GM18873 (cell line): Measurements from ENCODE around the gene DNASE1L1.
"Not testable (repeated sequence)": the region's sequence is repeated elsewhere in the genome, so short reads cannot be mapped to it uniquely, and the experiment has no call there.

Experiments used
- ATAC-seq: cut with Tn5 transposase; IDR thresholded peaks from one replicate; pipeline ENCODE4 v1.9.1; 2021; ENCODE audit warnings: mild to moderate bottlenecking, moderate library complexity, moderate number of reproducible peaks; ENCODE audit not compliant: unreplicated experiment, low FRiP score

Gene DNASE1L1

GRCh38 chrX:154411981-154412340 is 2.9 kb upstream of the DNASE1L1 start:
- no peak for ATAC-seq

- ATAC-seq = no peak
These were observed 314 bp downstream of the DNASE1L1 start for GRCh38 chrX:154408659-154409221.

GRCh38 chrX:154404625-154405192 is 4.3 kb downstream of the DNASE1L1 start:
- no peak for ATAC-seq

- ATAC-seq = no peak
These were observed 5.2 kb downstream of the DNASE1L1 start for GRCh38 chrX:154403858-154404257.

GRCh38 chrX:154403192-154403591 is 5.9 kb downstream of the DNASE1L1 start:
- ATAC-seq = no peak

GRCh38 chrX:154402622-154403127 is 6.4 kb downstream of the DNASE1L1 start:
- no peak for ATAC-seq

- no peak for ATAC-seq
These were observed 7.0 kb downstream of the DNASE1L1 start for GRCh38 chrX:154401918-154402621.

- ATAC-seq = no peak
These were observed 7.8 kb downstream of the DNASE1L1 start for GRCh38 chrX:154401045-154401799.

- ATAC-seq = not testable (repeated sequence)
These were observed 8.7 kb downstream of the DNASE1L1 start for GRCh38 chrX:154400369-154400817.

- ATAC-seq = no peak
These were observed 9.3 kb downstream of the DNASE1L1 start for GRCh38 chrX:154399527-154400368.

GRCh38 chrX:154398668-154399526 is 10.2 kb downstream of the DNASE1L1 start:
- peak; percentile 20 for ATAC-seq

- ATAC-seq = peak; percentile 65
These were observed 11.0 kb downstream of the DNASE1L1 start, which contains the start of gene RPL10 for GRCh38 chrX:154397888-154398667. Gene RPL10 (plus strand): TSS chrX:154398377. CDS start chrX:154398520, 143 bp downstream.

- ATAC-seq = peak; percentile 25
These were observed 11.8 kb downstream of the DNASE1L1 start for GRCh38 chrX:154396973-154397887.

- not testable (repeated sequence) for ATAC-seq
These were observed 12.7 kb downstream of the DNASE1L1 start for GRCh38 chrX:154396363-154396762.

GRCh38 chrX:154389812-154390747 is 19.0 kb downstream of the DNASE1L1 start:
- ATAC-seq = peak; percentile 68

GRCh38 chrX:154388649-154389048 is 20.4 kb downstream of the DNASE1L1 start:
- not testable (repeated sequence) for ATAC-seq
